ENCODE data around the gene KMO.

Gene KMO

DNA sequence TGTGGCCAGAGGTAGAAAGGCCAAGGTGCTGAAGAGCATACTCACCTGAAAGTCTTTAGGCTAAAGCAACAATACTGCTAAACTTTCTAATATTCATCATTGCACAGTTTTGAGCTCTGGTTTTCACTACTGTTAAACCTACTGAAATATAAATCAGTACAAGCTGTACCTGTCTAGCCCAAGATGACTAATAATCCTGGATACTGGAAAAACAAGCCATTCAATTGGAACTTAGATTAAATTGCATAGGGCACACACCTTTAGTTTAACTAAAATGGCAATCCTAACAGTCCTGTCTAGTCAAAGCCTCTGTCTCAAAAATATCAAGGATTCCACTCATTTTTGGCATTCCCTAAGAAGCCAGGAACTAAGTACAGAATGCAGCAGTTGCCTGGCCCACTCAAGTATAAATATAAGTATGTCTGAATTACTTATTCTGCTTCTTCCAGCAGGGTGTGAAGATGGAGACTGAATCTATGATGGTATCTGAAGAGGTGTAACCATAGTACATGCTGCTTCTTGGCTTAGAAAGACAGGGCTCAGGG lies 104.9 kb downstream of the KMO start:
- TF ChIP-seq POLR2A (IDR thresholded peaks at IDR 0.05; ENCODE audit: low read depth, low read length): no peak
- no peak for FAIRE-seq
- no peak for DNase-seq (ENCODE audit: insufficient read length, low spot score)

DNA sequence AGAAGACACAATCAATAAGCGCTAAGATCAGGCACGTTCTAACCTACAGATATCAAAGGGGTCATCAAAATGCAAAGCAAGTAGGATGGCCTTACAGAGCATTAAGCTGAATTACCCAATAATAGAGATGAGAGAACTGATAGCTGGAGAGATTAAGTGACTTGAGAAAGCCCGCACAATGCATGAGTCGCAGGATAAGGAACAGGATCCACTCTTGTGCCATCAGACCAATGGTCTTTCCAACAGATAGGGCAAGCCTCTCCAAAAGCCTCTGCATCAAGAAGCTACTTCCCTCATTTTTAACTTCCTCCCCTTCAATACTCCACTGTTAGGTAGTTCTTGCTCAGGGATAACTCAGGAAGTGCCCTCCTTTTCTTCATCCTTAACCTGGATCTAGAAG lies 105.4 kb downstream of the KMO start:
- DNase-seq (ENCODE audit: insufficient read length, low spot score) (no peak), FAIRE-seq (no peak)

GRCh38 chr1:241638099-241638682 lies 106.0 kb downstream of the KMO start:
- DNase-seq (ENCODE audit: insufficient read length, low spot score) (no peak), FAIRE-seq (no peak)
- TF ChIP-seq POLR2A (IDR thresholded peaks at IDR 0.05; ENCODE audit: low read depth, low read length): no peak

More for the DNA sequence above, 105.4 kb downstream of the KMO start:
- no peak for TF ChIP-seq POLR2A (IDR thresholded peaks at IDR 0.05; ENCODE audit: low read depth, low read length)

- FAIRE-seq: no peak
- no peak for TF ChIP-seq POLR2A (IDR thresholded peaks at IDR 0.05; ENCODE audit: low read depth, low read length)
- no peak for DNase-seq (ENCODE audit: insufficient read length, low spot score)
Observed at GRCh38 chr1:241638909-241639622, 106.9 kb downstream of the KMO start.

DNA sequence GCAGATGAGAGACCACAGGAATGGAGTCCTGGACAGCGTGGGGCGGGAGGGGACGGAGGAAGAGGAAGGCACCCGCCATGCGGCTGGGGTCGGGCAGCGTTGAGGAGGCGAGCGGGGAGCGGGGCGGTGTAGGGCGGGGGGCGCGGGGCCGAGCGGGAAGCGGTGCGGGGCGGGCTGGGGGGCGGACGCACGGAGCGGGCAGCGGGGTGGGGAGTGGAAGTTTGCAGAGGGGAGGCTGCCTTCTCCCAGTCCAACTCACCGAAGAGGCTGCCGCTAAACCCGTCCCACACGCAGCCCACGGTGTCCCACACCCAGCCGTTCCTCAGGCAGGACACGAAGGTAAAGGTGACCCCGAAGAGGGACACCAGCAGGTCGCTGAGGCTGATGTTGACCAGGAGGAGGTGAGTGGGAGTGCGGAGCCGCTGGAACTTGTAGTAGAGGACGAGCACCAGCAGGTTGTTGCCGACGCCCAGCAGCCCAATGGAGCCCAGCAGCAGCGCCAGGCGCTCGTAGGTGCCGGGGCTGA lies 107.5 kb downstream of the KMO start:
- FAIRE-seq (no peak), DNase-seq (ENCODE audit: insufficient read length, low spot score) (peak; percentile 35)
- TF ChIP-seq POLR2A (IDR thresholded peaks at IDR 0.05; ENCODE audit: low read depth, low read length): no peak

DNA sequence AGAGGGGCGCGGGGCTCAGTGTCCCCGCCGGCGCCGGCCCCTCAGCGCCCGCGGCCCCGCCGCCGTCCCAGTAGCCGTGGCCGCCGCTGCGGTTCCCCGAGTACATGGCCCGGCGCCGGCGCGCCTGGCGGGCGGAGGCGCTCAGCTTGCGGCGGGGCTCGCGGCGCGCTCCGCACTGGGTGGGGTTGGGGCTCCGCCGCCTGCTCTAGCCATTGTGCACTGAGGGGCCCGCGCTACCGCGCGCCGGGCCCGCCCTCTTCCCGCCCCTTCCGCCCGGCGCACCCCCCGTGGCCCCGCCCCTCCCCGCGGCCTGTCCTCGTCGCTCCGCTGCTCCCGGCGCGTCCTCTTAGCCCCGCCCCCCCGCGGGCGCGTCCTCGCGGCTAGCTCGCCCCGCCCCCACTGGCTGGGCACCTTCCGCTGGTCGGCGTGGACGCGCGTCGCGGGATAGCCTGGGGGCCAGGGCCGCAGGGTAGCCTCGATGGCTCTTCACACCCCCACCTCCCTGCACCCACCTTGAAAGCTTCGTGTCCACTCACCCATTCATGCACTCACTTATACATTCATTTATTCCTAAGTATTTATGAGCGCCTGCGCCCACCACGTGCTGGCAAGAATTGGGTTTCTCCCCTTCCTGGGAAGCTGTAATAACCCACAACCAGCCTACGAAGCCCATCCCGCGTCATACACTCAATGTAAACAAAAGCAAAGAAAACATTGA lies 108.1 kb downstream of the KMO start, which contains the start of the genes CHML and OPN3:
TSS of gene CHML (minus strand) at position 221 of the 718 bp plus-strand sequence. CDS start 4,603 bp downstream, outside the sequence.
TSS of gene OPN3 (minus strand) at position 221 of the 718 bp plus-strand sequence. CDS start at position 106, 115 bp downstream.
- peak; percentile 94 for TF ChIP-seq POLR2A (IDR thresholded peaks at IDR 0.05; ENCODE audit: low read depth, low read length)
- DNase-seq (ENCODE audit: insufficient read length, low spot score) (peak; percentile 86), FAIRE-seq (no peak)

DNA sequence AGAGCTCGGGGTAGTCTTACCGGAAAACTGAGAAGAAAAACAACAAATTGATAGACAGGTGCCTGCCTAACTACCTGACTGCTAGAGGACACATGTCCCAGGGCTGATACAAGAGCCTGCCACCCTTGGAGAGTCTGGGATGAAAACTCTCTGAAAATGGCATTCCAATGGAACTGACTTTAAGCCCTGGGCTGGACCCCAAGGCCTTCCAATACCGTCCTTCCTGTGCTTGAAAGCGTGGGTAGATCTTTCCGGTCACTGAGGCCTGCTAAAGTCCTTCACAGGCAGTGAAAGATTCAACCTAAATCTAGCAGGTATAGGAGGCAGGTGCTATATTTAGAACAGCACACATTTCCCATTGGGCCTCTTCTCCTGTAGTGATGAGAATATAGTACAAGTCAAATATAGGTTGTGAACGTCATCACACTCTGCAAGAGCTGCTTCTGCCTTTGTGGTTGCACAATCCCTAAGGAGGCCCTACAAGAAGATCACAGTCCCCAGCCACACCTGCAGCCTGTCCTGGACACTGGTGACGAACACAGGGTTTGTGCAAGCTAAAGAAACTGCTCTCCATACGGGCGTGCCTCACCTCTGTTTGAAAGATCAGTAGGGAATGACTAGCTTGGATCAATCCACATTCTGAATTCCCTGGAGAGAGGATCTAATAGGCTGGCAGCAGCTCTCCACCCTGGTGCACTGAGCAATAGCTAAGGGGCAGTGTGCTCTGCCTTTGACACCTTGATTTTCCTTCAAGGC lies 108.9 kb downstream of the KMO start:
- FAIRE-seq: no peak
- DNase-seq (ENCODE audit: insufficient read length, low spot score): no peak
- no peak for TF ChIP-seq POLR2A (IDR thresholded peaks at IDR 0.05; ENCODE audit: low read depth, low read length)

DNA sequence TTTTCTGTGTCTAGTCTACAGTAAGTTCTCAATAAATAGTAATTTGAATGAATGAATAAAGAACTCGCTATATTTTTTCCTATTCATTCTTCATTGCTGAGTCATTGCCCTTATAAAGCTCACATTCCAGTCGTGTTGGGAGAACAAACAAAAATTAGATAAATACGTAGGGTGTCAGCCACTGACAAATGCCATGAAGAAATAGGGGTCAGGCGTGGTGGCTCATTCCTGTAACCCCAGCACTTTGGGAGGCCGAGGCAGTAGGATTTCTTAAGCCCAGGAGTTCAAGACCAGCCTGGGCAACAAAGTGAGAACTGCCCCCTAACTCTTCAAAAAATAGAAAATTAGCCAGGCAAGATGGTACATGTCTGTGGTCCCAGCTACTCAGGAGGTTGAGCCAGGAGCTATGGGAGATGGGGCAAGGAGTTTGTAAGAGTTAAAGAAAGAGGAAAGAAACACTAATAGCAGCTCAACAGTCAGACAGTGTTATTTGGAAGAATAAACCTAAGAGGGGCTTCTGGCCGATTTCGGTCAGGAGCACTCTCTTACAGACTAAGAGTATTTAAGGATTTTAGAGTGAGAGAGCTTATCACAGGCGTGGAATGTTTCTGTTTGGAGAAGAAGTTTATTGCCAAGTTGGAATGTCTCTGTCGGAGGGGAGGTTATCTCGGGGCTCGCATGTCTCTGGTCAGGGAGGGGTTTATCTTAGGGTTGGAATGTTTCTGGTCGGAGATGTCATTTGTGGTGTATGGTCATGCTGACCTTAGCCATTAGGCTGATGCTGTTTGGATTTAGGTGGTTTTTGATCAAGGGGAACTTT lies 109.8 kb downstream of the KMO start:
- TF ChIP-seq POLR2A (IDR thresholded peaks at IDR 0.05; ENCODE audit: low read depth, low read length): no peak
- no peak for DNase-seq (ENCODE audit: insufficient read length, low spot score)
- FAIRE-seq: no peak

DNA sequence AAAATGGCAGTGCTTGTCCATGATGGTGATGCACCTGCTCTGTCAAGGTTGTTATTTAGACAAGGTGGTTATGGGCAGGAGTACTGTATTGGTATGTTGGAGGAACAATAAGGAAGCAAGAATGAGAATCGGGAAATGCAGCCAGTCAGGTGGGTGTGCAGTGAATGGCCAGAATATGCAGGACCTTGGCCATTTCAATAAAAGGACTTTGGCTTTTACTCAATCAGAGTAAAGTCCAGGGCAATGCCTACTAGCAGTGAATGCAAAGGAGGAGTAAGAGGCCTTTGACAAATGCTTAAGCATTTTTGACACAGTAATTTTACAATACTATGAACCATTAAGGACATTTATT lies 110.4 kb downstream of the KMO start:
- DNase-seq (ENCODE audit: insufficient read length, low spot score): no peak
- no peak for TF ChIP-seq POLR2A (IDR thresholded peaks at IDR 0.05; ENCODE audit: low read depth, low read length)
- no peak for FAIRE-seq

- DNase-seq (ENCODE audit: insufficient read length, low spot score): no peak
- FAIRE-seq: no peak
- no peak for TF ChIP-seq POLR2A (IDR thresholded peaks at IDR 0.05; ENCODE audit: low read depth, low read length)
Observed at GRCh38 chr1:241644259-241644658, 112.1 kb downstream of the KMO start.

GRCh38 chr1:241645199-241645598 lies 113.0 kb downstream of the KMO start:
- DNase-seq (ENCODE audit: insufficient read length, low spot score) (no peak), FAIRE-seq (no peak)
- no peak for TF ChIP-seq POLR2A (IDR thresholded peaks at IDR 0.05; ENCODE audit: low read depth, low read length)

Measured in H54 (cell line).